ENCODE measurements around the gene RAB14. TPM values are rescaled to one million over a fixed set of nuclear protein-coding genes. Genes with fewer than 3 reads are reported as not detected.

Gene RAB14
- total RNA-seq (10 to 100 TPM; 44.6 to 51.1 TPM), polyA plus RNA-seq (ENCODE audit: insufficient read depth, low read depth, low replicate concordance) (66.7 TPM)
- long read RNA-seq, donor 1, full-length matches to known transcripts: 51 of 476 reads
- long read RNA-seq, donor 1, partial matches to known transcripts: 381 of 476 reads
- long read RNA-seq, donor 1, other reads (novel, unspliced or antisense): 44 of 476 reads
- long read RNA-seq, donor 2, full-length matches to known transcripts: 30 of 282 reads
- long read RNA-seq, donor 2, partial matches to known transcripts: 208 of 282 reads
- long read RNA-seq, donor 2, other reads (novel, unspliced or antisense): 44 of 282 reads

GRCh38 chr9:121201738-121202533, at the start of gene RAB14:
Gene RAB14, minus strand, starts transcription at chr9:121201869. Its CDS starts 8,457 bp downstream, at chr9:121193412.
- DNase-seq: peak; percentile 100
- no peaks in the 10 kb centered on the region for H3K9me3 ChIP-seq
- TF ChIP-seq, protein P1, sequence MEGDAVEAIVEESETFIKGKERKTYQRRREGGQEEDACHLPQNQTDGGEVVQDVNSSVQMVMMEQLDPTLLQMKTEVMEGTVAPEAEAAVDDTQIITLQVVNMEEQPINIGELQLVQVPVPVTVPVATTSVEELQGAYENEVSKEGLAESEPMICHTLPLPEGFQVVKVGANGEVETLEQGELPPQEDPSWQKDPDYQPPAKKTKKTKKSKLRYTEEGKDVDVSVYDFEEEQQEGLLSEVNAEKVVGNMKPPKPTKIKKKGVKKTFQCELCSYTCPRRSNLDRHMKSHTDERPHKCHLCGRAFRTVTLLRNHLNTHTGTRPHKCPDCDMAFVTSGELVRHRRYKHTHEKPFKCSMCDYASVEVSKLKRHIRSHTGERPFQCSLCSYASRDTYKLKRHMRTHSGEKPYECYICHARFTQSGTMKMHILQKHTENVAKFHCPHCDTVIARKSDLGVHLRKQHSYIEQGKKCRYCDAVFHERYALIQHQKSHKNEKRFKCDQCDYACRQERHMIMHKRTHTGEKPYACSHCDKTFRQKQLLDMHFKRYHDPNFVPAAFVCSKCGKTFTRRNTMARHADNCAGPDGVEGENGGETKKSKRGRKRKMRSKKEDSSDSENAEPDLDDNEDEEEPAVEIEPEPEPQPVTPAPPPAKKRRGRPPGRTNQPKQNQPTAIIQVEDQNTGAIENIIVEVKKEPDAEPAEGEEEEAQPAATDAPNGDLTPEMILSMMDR (IDR thresholded peaks at IDR 0.05): peak; percentile 34 to 64 (median 59)
- peak; percentile 29 for TF ChIP-seq POLR2A (IDR thresholded peaks at IDR 0.05)
- peak within 1 kb of the TSS; percentile 90 to 96 for H3K27ac ChIP-seq
- H3K4me3 ChIP-seq: peak within 1 kb of the TSS; percentile 95 to 97
- intact Hi-C loops (cut with DNase I; ENCODE audit: low total_unique reads): no loop called here
- no peaks in the 10 kb centered on the region for H3K36me3 ChIP-seq (ENCODE audit: low read depth, missing control alignments)
- H3K4me1 ChIP-seq: peaks cover 14% of the 10 kb centered on the region
- 4% methylated on average over 19 to 31 of the region's 55 CpGs for WGBS, 2 donors
- H3K27me3 ChIP-seq: no peaks in the 10 kb centered on the region

GRCh38 chr9:121249563-121249962, 47.9 kb upstream of the RAB14 start:
- no peak overlapping the region for H3K4me3 ChIP-seq
- no peak for TF ChIP-seq POLR2A (IDR thresholded peaks at IDR 0.05)
- TF ChIP-seq, protein P1 (IDR thresholded peaks at IDR 0.05): no peak
- WGBS, 2 donors: 60 to 61% methylated on average over 3 of the region's 3 CpGs

GRCh38 chr9:121246821-121247561, 45.3 kb upstream of the RAB14 start:
- DNase-seq: peak; percentile 23
- TF ChIP-seq POLR2A (IDR thresholded peaks at IDR 0.05): no peak
- TF ChIP-seq, protein P1 (IDR thresholded peaks at IDR 0.05): no peak
- Histone ChIP-seq H3K27ac (no peak overlapping the region), H3K4me1 (no peaks in the 10 kb centered on the region), H3K4me3 (no peak overlapping the region), H3K27me3 (no peaks in the 10 kb centered on the region), H3K9me3 (no peaks in the 10 kb centered on the region), H3K36me3 (ENCODE audit: low read depth, missing control alignments) (no peaks in the 10 kb centered on the region)
- intact Hi-C loops (cut with DNase I; ENCODE audit: low total_unique reads): no loop called here
- WGBS, 2 donors: 80 to 84% methylated on average over 12 of the region's 12 CpGs

More at GRCh38 chr9:121249563-121249962, 47.9 kb upstream of the RAB14 start:
- Histone ChIP-seq H3K36me3 (ENCODE audit: low read depth, missing control alignments) (no peaks in the 10 kb centered on the region), H3K27ac (no peak overlapping the region), H3K4me1 (no peaks in the 10 kb centered on the region), H3K9me3 (no peaks in the 10 kb centered on the region), H3K27me3 (no peaks in the 10 kb centered on the region)
- DNase-seq: peak; percentile 55
- intact Hi-C loops (cut with DNase I; ENCODE audit: low total_unique reads): no loop called here

GRCh38 chr9:121242959-121243346, 41.3 kb upstream of the RAB14 start:
- Histone ChIP-seq H3K27ac (no peak overlapping the region), H3K36me3 (ENCODE audit: low read depth, missing control alignments) (no peaks in the 10 kb centered on the region), H3K4me1 (no peaks in the 10 kb centered on the region), H3K4me3 (no peak overlapping the region), H3K9me3 (no peaks in the 10 kb centered on the region), H3K27me3 (no peaks in the 10 kb centered on the region)
- WGBS, 2 donors: 68 to 73% methylated on average over 4 of the region's 4 CpGs
- DNase-seq: no peak
- intact Hi-C loops (cut with DNase I; ENCODE audit: low total_unique reads): no loop called here
- TF ChIP-seq, protein P1 (IDR thresholded peaks at IDR 0.05): no peak
- no peak for TF ChIP-seq POLR2A (IDR thresholded peaks at IDR 0.05)

Measured in testis (tissue), 5 donors.